WTC11 (cell line): ENCODE data around the gene ACOX3. TPM values are rescaled to one million over a fixed set of nuclear protein-coding genes. Genes with fewer than 3 reads are reported as not detected.

ENCODE experiments used
- ATAC-seq: fragments of 200-7000 bp; cut with Tn5 transposase; 2 replicates; pipeline ENCODE4 v1.10.0; 2021; ENCODE audit warnings: mild to moderate bottlenecking, moderate library complexity
- CTCF ChIA-PET: fragments of 300-600 bp; sonication (Branson Sonifier 250); formaldehyde crosslinking; loops from one replicate; lab custom pipeline; 2021; ENCODE audit warnings: antibody characterized with exemption; lab: Charles Lee
- POLR2A ChIA-PET: fragments of 350-600 bp; sonication (Branson Sonifier 250); formaldehyde crosslinking; loops from one replicate; lab custom pipeline; 2021; ENCODE audit warnings: antibody characterized with exemption; lab: Charles Lee
- DNase-seq: peaks from one replicate; pipeline ENCODE4 v3.0.0; 2021; ENCODE audit warnings: low spot score
- H3K27ac Mint-ChIP-seq: 2 replicates; pipeline ENCODE4 v1.8.0; 2021; ENCODE audit warnings: mixed read lengths
- H3K27me3 Mint-ChIP-seq: 2 replicates; pipeline ENCODE4 v1.8.0; 2021; ENCODE audit warnings: low read depth, mild to moderate bottlenecking, moderate library complexity, mixed read lengths
- H3K36me3 Mint-ChIP-seq: 2 replicates; pipeline ENCODE4 v1.8.0; 2021; ENCODE audit warnings: mixed read lengths
- H3K4me1 Mint-ChIP-seq: 2 replicates; pipeline ENCODE4 v1.8.0; 2022; ENCODE audit warnings: mixed read lengths
- H3K4me3 Mint-ChIP-seq: 2 replicates; pipeline ENCODE4 v1.8.0; 2021; ENCODE audit warnings: mild to moderate bottlenecking, moderate library complexity, mixed read lengths
- H3K9me3 Mint-ChIP-seq: 2 replicates; pipeline ENCODE4 v1.8.0; 2021; ENCODE audit warnings: mixed read lengths
- CDX4 ChIP-seq: fragments of 250-450 bp; sonication (Bioruptor Pico); IDR thresholded peaks from 2 replicates; pipeline ENCODE4 v1.9.0; 2021; ENCODE audit warnings: moderate library complexity, mild to moderate bottlenecking, inconsistent platforms, borderline replicate concordance
- CTCF ChIP-seq: fragments of 200-600 bp; IDR thresholded peaks from 2 replicates; pipeline ENCODE4 v1.8.0; 2022; ENCODE audit warnings: antibody characterized with exemption
- EMX1 ChIP-seq: fragments of 250-450 bp; sonication (Bioruptor Pico); IDR thresholded peaks from 2 replicates; pipeline ENCODE4 v1.8.0; 2021; ENCODE audit warnings: mild to moderate bottlenecking
- ETV6 ChIP-seq: sonication (generic); formaldehyde crosslinking; IDR thresholded peaks from 2 replicates; pipeline ENCODE4 v1.8.1; 2022; ENCODE audit warnings: mild to moderate bottlenecking, missing genetic modification reagents
- HMGA2 ChIP-seq: fragments of 250-450 bp; sonication (Bioruptor Pico); IDR thresholded peaks from 2 replicates; pipeline ENCODE4 v1.4.0; 2021; ENCODE audit warnings: mild to moderate bottlenecking, moderate library complexity
- IRF1 ChIP-seq: sonication (generic); formaldehyde crosslinking; IDR thresholded peaks from 2 replicates; pipeline ENCODE4 v1.8.0; 2023; ENCODE audit warnings: missing genetic modification reagents
- MXD4 ChIP-seq: fragments of 250-450 bp; sonication (Bioruptor Pico); IDR thresholded peaks from 2 replicates; pipeline ENCODE4 v1.8.0; 2021; ENCODE audit warnings: mild to moderate bottlenecking, moderate library complexity, borderline replicate concordance
- NFATC4 ChIP-seq: fragments of 250-450 bp; sonication (Bioruptor Pico); IDR thresholded peaks from 2 replicates; pipeline ENCODE4 v1.9.0; 2021; ENCODE audit warnings: mild to moderate bottlenecking
- OVOL2 ChIP-seq: fragments of 250-450 bp; sonication (Bioruptor Pico); IDR thresholded peaks from 2 replicates; pipeline ENCODE4 v1.9.0; 2021; ENCODE audit warnings: mild to moderate bottlenecking, borderline replicate concordance
- SMAD4 ChIP-seq: sonication (generic); formaldehyde crosslinking; IDR thresholded peaks from 2 replicates; pipeline ENCODE4 v1.8.0; 2022; ENCODE audit warnings: mild to moderate bottlenecking, missing genetic modification reagents
- SP1 ChIP-seq: sonication (generic); formaldehyde crosslinking; conservative IDR thresholded peaks from 2 replicates; pipeline ENCODE4 v1.8.1; 2022; ENCODE audit warnings: missing genetic modification reagents
- TCF7 ChIP-seq: sonication (generic); formaldehyde crosslinking; IDR thresholded peaks from 2 replicates; pipeline ENCODE4 v1.8.0; 2022; ENCODE audit warnings: mild to moderate bottlenecking, low read depth, missing genetic modification reagents, moderate library complexity
- ZNF671 ChIP-seq: fragments of 250-450 bp; sonication (Bioruptor Pico); IDR thresholded peaks from 2 replicates; pipeline ENCODE4 v1.8.0; 2021; ENCODE audit warnings: mild to moderate bottlenecking
- total RNA-seq: library from RNA; stranded (reverse); gene quantifications from 3 replicates; pipeline ENCODE4 v1.2.3, GENCODE V29; 2021
- TF ChIP-seq, protein P1 (sequence below): sonication (generic); formaldehyde crosslinking; IDR thresholded peaks from 2 replicates; pipeline ENCODE4 v1.8.0; 2023; ENCODE audit warnings: mild to moderate bottlenecking, missing genetic modification reagents
- TF ChIP-seq, protein P2 (sequence below): sonication (generic); formaldehyde crosslinking; conservative IDR thresholded peaks from 2 replicates; pipeline ENCODE4 v1.8.1; 2023; ENCODE audit warnings: mild to moderate bottlenecking, low read depth, missing genetic modification reagents, moderate library complexity
- TF ChIP-seq, protein P3 (sequence below): sonication (generic); formaldehyde crosslinking; IDR thresholded peaks from 2 replicates; pipeline ENCODE4 v1.8.0; 2022; ENCODE audit warnings: mild to moderate bottlenecking, missing genetic modification reagents
- TF ChIP-seq, protein P4 (sequence below): sonication (generic); formaldehyde crosslinking; IDR thresholded peaks from 2 replicates; pipeline ENCODE4 v1.8.0; 2023; ENCODE audit warnings: missing genetic modification reagents, mild to moderate bottlenecking, borderline replicate concordance

ACOX3 gene
- total RNA-seq, 1 experiment from 2014 or later = 10.7 TPM

DNA sequence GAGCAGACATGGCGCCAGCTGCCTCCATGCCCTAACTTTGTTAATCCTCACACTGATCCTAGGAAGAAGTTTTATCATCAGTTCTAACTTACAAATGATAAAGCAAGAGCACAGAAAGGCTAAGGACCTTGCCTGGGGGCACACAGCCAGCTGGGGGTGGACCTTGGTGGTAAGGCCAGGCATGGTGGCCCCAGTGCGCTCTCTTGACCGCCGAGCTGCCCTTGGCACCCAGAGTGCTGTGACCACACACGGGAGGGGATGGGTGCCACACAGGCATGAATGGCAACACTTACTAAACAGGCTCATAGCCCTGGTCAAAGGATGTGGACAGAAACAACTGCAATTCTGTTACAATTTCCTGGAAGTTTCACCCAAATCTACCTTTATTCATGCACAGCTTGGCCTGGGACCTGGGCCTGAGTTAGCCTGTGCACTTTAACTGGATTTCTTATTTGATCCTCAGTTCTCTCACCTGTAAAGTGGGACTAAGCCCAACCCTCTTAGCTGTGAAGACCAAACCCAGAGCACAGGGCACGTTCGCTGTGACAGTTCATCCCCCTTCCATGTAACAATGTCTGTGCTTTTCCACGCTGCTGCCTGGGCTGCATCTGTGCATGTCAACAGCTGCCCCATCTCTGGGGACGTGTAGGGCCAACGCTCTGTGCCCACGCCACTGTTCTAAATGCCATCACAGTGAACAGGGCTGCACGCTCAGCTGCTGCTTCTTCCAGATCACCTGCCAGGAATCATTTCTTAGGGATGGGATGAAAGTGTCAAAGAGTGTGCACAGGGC, 44.8 kb downstream of the ACOX3 start (continued):
- no peak for TF ChIP-seq IRF1 (CRISPR knock-in tag)
- no peak for TF ChIP-seq SMAD4 (CRISPR knock-in tag)
- TF ChIP-seq TCF7 = no peak
- no peak for TF ChIP-seq NFATC4 (CRISPR knock-in tag)
- TF ChIP-seq, all 79 proteins: peak for 0

DNA sequence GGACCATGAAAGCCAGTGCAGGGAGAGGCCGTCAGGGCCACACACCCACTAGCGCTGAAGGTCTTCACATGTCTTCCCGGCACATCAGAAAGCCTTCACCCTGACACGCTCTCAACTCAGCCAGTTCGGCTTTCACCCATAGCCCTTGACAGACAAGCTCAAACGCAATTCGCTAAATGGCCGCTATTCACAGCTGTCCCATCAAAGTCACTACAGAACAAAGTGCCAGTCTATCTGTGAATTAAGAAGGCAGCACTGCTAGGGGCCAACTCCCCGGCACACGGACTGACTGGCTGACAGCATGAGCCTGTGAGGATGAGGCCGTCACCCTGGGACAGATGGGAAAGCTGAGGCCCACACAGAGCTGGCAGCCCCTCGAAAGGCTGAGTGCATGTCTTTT, 45.7 kb downstream of the ACOX3 start:
- DNase-seq = no peak
- Mint-ChIP-seq H3K27ac (no peak overlapping the region), H3K4me1 (peaks cover 27% of the 10 kb centered on the region), H3K27me3 (no peaks in the 10 kb centered on the region), H3K9me3 (no peaks in the 10 kb centered on the region), H3K4me3 (no peak overlapping the region)
- ChIA-PET POLR2A (no interaction called here), CTCF (interaction anchor here (1.2 to 1.7 kb wide), 2 partner anchors 16 to 74 kb away, joined by 5 read pairs; no protein-coding TSS in a partner anchor)
- TF ChIP-seq, protein P1, sequence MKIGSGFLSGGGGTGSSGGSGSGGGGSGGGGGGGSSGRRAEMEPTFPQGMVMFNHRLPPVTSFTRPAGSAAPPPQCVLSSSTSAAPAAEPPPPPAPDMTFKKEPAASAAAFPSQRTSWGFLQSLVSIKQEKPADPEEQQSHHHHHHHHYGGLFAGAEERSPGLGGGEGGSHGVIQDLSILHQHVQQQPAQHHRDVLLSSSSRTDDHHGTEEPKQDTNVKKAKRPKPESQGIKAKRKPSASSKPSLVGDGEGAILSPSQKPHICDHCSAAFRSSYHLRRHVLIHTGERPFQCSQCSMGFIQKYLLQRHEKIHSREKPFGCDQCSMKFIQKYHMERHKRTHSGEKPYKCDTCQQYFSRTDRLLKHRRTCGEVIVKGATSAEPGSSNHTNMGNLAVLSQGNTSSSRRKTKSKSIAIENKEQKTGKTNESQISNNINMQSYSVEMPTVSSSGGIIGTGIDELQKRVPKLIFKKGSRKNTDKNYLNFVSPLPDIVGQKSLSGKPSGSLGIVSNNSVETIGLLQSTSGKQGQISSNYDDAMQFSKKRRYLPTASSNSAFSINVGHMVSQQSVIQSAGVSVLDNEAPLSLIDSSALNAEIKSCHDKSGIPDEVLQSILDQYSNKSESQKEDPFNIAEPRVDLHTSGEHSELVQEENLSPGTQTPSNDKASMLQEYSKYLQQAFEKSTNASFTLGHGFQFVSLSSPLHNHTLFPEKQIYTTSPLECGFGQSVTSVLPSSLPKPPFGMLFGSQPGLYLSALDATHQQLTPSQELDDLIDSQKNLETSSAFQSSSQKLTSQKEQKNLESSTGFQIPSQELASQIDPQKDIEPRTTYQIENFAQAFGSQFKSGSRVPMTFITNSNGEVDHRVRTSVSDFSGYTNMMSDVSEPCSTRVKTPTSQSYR (CRISPR knock-in tag) = no peak
- TF ChIP-seq OVOL2 (CRISPR knock-in tag) (no peak), SP1 (CRISPR knock-in tag) (no peak), EMX1 (no peak), ETV6 (CRISPR knock-in tag) (no peak), CTCF (no peak), NFATC4 (CRISPR knock-in tag) (no peak), IRF1 (CRISPR knock-in tag) (no peak)
- TF ChIP-seq, protein P2, sequence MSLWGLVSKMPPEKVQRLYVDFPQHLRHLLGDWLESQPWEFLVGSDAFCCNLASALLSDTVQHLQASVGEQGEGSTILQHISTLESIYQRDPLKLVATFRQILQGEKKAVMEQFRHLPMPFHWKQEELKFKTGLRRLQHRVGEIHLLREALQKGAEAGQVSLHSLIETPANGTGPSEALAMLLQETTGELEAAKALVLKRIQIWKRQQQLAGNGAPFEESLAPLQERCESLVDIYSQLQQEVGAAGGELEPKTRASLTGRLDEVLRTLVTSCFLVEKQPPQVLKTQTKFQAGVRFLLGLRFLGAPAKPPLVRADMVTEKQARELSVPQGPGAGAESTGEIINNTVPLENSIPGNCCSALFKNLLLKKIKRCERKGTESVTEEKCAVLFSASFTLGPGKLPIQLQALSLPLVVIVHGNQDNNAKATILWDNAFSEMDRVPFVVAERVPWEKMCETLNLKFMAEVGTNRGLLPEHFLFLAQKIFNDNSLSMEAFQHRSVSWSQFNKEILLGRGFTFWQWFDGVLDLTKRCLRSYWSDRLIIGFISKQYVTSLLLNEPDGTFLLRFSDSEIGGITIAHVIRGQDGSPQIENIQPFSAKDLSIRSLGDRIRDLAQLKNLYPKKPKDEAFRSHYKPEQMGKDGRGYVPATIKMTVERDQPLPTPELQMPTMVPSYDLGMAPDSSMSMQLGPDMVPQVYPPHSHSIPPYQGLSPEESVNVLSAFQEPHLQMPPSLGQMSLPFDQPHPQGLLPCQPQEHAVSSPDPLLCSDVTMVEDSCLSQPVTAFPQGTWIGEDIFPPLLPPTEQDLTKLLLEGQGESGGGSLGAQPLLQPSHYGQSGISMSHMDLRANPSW (CRISPR knock-in tag) = no peak
- TF ChIP-seq, protein P3, sequence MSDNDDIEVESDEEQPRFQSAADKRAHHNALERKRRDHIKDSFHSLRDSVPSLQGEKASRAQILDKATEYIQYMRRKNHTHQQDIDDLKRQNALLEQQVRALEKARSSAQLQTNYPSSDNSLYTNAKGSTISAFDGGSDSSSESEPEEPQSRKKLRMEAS = no peak
- TF ChIP-seq, all 79 proteins: peak for 0
- no peaks in the 10 kb centered on the region; the same call in 1 of the 2 replicates for H3K36me3 Mint-ChIP-seq
- ATAC-seq = no peak

DNA sequence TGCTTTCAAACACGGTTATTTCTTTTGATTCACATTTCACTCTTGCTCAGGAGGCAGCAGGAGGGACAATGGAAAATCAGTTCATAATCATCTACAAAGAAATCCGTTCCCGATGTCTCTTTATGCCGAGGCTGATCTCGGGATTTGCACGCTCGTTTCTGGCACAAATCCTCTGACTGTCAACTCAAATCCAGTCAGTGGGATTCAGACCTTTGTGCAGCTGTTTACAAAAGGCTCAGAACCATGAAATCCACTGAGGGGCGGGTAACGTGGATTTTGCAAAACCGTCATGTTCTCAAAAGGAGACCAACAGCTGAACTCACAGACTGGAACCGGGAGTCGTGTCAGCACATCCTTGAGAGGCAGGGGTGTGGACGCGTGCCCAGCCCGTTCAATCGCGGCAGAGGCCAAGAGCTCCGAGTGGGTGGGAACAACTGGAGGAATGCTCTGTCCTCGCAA, 46.4 kb downstream of the ACOX3 start:
- DNase-seq (no peak), ATAC-seq (no peak)
- Mint-ChIP-seq H3K36me3 (no peaks in the 10 kb centered on the region; the same call in 1 of the 2 replicates), H3K9me3 (no peaks in the 10 kb centered on the region), H3K27ac (no peak overlapping the region), H3K4me3 (no peak overlapping the region), H3K4me1 (peaks cover 27% of the 10 kb centered on the region), H3K27me3 (no peaks in the 10 kb centered on the region)
- ChIA-PET POLR2A (no interaction called here), CTCF (interaction anchor here (0.8 to 1.7 kb wide), 3 partner anchors 9 to 74 kb away, joined by 3 to 5 read pairs (median 5); no protein-coding TSS in a partner anchor)
- TF ChIP-seq ZNF671 (CRISPR knock-in tag) (no peak), HMGA2 (CRISPR knock-in tag) (no peak), MXD4 (no peak), CDX4 (CRISPR knock-in tag) (no peak)
- TF ChIP-seq, protein P4, sequence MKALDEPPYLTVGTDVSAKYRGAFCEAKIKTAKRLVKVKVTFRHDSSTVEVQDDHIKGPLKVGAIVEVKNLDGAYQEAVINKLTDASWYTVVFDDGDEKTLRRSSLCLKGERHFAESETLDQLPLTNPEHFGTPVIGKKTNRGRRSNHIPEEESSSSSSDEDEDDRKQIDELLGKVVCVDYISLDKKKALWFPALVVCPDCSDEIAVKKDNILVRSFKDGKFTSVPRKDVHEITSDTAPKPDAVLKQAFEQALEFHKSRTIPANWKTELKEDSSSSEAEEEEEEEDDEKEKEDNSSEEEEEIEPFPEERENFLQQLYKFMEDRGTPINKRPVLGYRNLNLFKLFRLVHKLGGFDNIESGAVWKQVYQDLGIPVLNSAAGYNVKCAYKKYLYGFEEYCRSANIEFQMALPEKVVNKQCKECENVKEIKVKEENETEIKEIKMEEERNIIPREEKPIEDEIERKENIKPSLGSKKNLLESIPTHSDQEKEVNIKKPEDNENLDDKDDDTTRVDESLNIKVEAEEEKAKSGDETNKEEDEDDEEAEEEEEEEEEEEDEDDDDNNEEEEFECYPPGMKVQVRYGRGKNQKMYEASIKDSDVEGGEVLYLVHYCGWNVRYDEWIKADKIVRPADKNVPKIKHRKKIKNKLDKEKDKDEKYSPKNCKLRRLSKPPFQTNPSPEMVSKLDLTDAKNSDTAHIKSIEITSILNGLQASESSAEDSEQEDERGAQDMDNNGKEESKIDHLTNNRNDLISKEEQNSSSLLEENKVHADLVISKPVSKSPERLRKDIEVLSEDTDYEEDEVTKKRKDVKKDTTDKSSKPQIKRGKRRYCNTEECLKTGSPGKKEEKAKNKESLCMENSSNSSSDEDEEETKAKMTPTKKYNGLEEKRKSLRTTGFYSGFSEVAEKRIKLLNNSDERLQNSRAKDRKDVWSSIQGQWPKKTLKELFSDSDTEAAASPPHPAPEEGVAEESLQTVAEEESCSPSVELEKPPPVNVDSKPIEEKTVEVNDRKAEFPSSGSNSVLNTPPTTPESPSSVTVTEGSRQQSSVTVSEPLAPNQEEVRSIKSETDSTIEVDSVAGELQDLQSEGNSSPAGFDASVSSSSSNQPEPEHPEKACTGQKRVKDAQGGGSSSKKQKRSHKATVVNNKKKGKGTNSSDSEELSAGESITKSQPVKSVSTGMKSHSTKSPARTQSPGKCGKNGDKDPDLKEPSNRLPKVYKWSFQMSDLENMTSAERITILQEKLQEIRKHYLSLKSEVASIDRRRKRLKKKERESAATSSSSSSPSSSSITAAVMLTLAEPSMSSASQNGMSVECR = no peak
